GM12872 (cell line): ENCODE results near the gene PSMD9.

Experiments
- CTCF ChIP-seq: IDR thresholded peaks from 3 replicates; pipeline ENCODE4 v1.5.1; 2011; ENCODE audit warnings: low read depth, mild to moderate bottlenecking, low read length, moderate library complexity; ENCODE audit not compliant: insufficient read depth

The PSMD9 gene

GRCh38 chr12:121958541-121959240 lies 70.1 kb downstream of the PSMD9 start:
- no peak for TF ChIP-seq CTCF

GRCh38 chr12:121960541-121960940 lies 72.0 kb downstream of the PSMD9 start:
- TF ChIP-seq CTCF: no peak

- no peak for TF ChIP-seq CTCF
These were observed 72.7 kb downstream of the PSMD9 start for GRCh38 chr12:121961195-121961879.

GRCh38 chr12:121963341-121964018 lies 74.9 kb downstream of the PSMD9 start:
- TF ChIP-seq CTCF: no peak

- no peak for TF ChIP-seq CTCF
These were observed 76.4 kb downstream of the PSMD9 start for GRCh38 chr12:121964813-121965643.

GRCh38 chr12:121966959-121967358 lies 78.4 kb downstream of the PSMD9 start:
- TF ChIP-seq CTCF: no peak
